SH-SY5Y (cell line): Measurements from ENCODE around the gene NOX3.

Experiments
- GATA2 ChIP-seq: IDR thresholded peaks from 2 replicates; pipeline ENCODE4 v1.6.1; 2011; ENCODE audit warnings: mild to moderate bottlenecking, low read depth, low read length
- GATA3 ChIP-seq: IDR thresholded peaks from 2 replicates; pipeline ENCODE4 v1.6.1; 2011; ENCODE audit warnings: low read depth, mild to moderate bottlenecking, low read length, moderate library complexity

DNA sequence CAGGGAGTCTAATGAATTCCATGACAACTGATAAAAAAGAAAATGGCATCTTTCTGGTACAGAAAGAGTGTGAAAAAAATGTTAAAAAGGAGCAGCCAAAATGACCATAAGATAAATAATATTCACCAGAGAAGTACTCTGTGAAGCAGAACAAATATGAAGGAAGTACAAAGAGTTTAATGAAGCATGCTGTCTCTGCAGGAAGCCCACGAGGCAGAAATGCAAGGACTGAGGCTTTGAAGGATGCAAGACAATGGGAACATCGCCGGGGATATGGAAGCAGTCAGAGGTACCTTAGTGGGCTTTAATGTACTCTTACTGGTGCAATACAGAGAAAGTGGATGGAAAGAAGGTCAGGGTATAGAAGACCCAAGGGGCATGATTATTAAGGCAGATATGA lies 50.7 kb downstream of the NOX3 start:
- TF ChIP-seq GATA2 (no peak), GATA3 (no peak)
